Upper lobe of left lung (tissue), 6 donors: ENCODE measurements around the gene IGF2BP1. TPM values are rescaled to one million over a fixed set of nuclear protein-coding genes. Genes with fewer than 3 reads are reported as not detected.
"Not testable (repeated sequence)": the region's sequence is repeated elsewhere in the genome, so short reads cannot be mapped to it uniquely, and the experiment has no call there.

Experiments
- ATAC-seq, 2 donors: fragments of 200-7000 bp; cut with Tn5 transposase; one replicate each; pipeline ENCODE4 v1.9.1; 2022; ENCODE audit warnings: mild to moderate bottlenecking in 2 of 2, moderate library complexity in 2 of 2; ENCODE audit not compliant: low FRiP score in 2 of 2
- DNase-seq, 2 donors: peaks; one replicate each; pipeline ENCODE4 v3.0.0-alpha.2; 2019 to 2020
- H3K27ac ChIP-seq, 4 donors: fragments of 200-600 bp; sonication (generic); one replicate each; pipeline ENCODE4 v1.5.1; 2016 to 2019
- H3K27me3 ChIP-seq, 4 donors: fragments of 200-600 bp; sonication (generic); one replicate each; pipeline ENCODE4 v1.5.1; 2017 to 2019
- H3K36me3 ChIP-seq, 4 donors: fragments of 200-600 bp; sonication (generic); one replicate each; pipeline ENCODE4 v1.5.1; 2016 to 2019
- H3K4me1 ChIP-seq, 4 donors: fragments of 200-600 bp; sonication (generic); one replicate each; pipeline ENCODE4 v1.5.1; 2018 to 2019
- H3K4me3 ChIP-seq, 4 donors: fragments of 200-600 bp; sonication (generic); one replicate each; pipeline ENCODE4 v1.5.1; 2017 to 2019; ENCODE audit warnings: mild to moderate bottlenecking in 2 of 4, moderate library complexity in 1 of 4
- H3K9me3 ChIP-seq, 4 donors: fragments of 200-600 bp; sonication (generic); one replicate each; pipeline ENCODE4 v1.5.1; 2018 to 2019
- EP300 ChIP-seq, 4 donors: sonication (generic); formaldehyde crosslinking; IDR thresholded peaks; one replicate each; pipeline ENCODE4 v1.5.1; 2017; ENCODE audit warnings: antibody characterized with exemption in 4 of 4, control low read depth in 2 of 4
- POLR2A ChIP-seq, 4 donors: fragments of 450-650 bp; IDR thresholded peaks; one replicate each; pipeline ENCODE4 v1.5.1; 2016 to 2017; ENCODE audit warnings: antibody characterized with exemption in 4 of 4, mild to moderate bottlenecking in 2 of 4
- POLR2AphosphoS5 ChIP-seq, 2 donors: sonication (generic); formaldehyde crosslinking; IDR thresholded peaks; one replicate each; pipeline ENCODE4 v1.5.1; 2017; ENCODE audit warnings: antibody characterized with exemption in 2 of 2
- WGBS, 2 donors: methylation state at CpG; one replicate each; pipeline ENCODE4 v1.1.5; 2017 to 2018; 5-methylcytosine and 5-hydroxymethylcytosine counted together
- total RNA-seq, 6 donors: library from RNA; depleted of rRNA in 4 of 6; stranded (reverse); fragments of >200 nt in 4 of 6; gene quantifications; one replicate each; pipeline versions ENCODE4 v1.1.0 to v1.2.1, GENCODE V29; 2016 to 2021
- TF ChIP-seq, protein P1 (sequence below), 6 experiments: fragments of 450-650 bp in 4 of 6; fragments of 200-600 bp in 2 of 6; sonication (generic) in 2 of 6; IDR thresholded peaks; one replicate each; pipeline ENCODE4 v1.5.1; 2016 to 2019; ENCODE audit warnings: antibody characterized with exemption in 6 of 6
- donor health status: DM: no; HTN: no; CAD: no; lungs with moderate emphysema.
- donor health status: DM: no; HTN: yes; CAD: no; lungs with severe emphysema.

The IGF2BP1 gene
- total RNA-seq, 6 donors from 2014 or later: 1.3 to 1.4 TPM; not detected in 4

DNA sequence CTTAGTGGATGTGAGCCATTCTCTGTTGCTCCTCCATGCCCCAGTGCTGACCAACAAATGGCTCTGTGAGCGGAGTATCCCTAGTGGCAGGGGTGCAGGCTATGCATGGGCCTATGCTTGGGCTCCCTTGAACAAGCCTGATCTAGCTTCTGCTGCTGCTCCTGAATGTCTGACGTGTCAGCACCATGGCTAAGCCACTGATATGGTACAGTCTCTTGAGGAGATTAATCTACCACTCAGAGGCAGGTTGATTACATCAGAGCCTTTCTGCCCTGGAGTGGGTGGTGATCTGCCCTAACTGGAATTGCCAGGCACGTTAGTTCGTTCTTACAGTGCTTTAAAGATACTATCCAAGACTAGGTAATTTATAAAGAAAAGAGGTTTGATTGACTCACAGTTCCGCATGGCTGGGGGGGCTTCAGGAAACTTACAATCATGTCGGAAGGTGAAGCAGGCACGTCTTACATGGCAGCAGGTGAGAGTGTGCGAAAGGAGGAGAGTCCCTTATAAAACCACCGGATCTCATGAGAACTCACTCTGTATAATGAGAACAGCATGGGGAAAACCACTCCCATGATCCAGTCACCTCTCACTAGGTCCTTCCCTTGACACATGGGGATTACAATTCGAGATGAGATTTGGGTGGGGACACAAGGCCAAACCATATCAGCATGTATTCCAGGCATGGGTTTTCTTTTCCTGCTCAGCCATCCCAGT is 93.9 kb downstream of the IGF2BP1 start:
- TF ChIP-seq, protein P1, sequence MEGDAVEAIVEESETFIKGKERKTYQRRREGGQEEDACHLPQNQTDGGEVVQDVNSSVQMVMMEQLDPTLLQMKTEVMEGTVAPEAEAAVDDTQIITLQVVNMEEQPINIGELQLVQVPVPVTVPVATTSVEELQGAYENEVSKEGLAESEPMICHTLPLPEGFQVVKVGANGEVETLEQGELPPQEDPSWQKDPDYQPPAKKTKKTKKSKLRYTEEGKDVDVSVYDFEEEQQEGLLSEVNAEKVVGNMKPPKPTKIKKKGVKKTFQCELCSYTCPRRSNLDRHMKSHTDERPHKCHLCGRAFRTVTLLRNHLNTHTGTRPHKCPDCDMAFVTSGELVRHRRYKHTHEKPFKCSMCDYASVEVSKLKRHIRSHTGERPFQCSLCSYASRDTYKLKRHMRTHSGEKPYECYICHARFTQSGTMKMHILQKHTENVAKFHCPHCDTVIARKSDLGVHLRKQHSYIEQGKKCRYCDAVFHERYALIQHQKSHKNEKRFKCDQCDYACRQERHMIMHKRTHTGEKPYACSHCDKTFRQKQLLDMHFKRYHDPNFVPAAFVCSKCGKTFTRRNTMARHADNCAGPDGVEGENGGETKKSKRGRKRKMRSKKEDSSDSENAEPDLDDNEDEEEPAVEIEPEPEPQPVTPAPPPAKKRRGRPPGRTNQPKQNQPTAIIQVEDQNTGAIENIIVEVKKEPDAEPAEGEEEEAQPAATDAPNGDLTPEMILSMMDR (IDR thresholded peaks at IDR 0.05): no peak
- TF ChIP-seq POLR2AphosphoS5 (IDR thresholded peaks at IDR 0.05): no peak
- TF ChIP-seq POLR2A (IDR thresholded peaks at IDR 0.05): no peak
- no peak for TF ChIP-seq EP300 (IDR thresholded peaks at IDR 0.05)
- DNase-seq (no peak), ATAC-seq (no peak)
- Histone ChIP-seq H3K27ac (no peak overlapping the region), H3K4me1 (no peaks in the 10 kb centered on the region), H3K27me3 (no peaks in the 10 kb centered on the region), H3K36me3 (no peaks in the 10 kb centered on the region), H3K4me3 (no peak overlapping the region), H3K9me3 (no peaks in the 10 kb centered on the region)
- WGBS, 2 donors: 70 to 80% methylated on average over 10 of the region's 10 CpGs

DNA sequence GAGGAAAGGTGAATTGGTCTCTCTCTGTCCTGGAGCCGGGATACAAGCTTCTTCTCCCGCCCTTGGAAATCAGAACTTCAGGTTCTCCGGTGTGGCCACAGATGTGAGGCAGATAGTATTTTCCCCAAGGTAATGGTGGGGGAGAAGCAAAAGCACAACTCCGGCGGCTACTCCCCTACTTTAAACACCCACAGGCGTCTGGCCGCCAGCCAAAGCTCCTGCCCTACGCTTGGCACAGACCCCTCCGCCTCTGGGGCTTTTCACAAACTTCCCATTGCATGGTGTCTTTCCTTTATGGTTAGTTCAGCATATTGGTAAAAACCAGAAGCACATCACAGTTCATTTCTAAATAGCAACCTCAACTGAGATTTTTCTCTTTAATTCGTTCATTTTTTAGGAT is 95.9 kb downstream of the IGF2BP1 start:
- Histone ChIP-seq H3K36me3 (no peaks in the 10 kb centered on the region), H3K27me3 (no peaks in the 10 kb centered on the region), H3K4me1 (no peaks in the 10 kb centered on the region), H3K4me3 (no peak overlapping the region), H3K9me3 (no peaks in the 10 kb centered on the region), H3K27ac (no peak overlapping the region)
- no peak for ATAC-seq
- 67% methylated on average over 10 of the region's 10 CpGs for WGBS, 2 donors
- DNase-seq: peak in 1 of 2 donors; percentile 13
- TF ChIP-seq POLR2A (IDR thresholded peaks at IDR 0.05) (no peak), EP300 (IDR thresholded peaks at IDR 0.05) (no peak), POLR2AphosphoS5 (IDR thresholded peaks at IDR 0.05) (no peak)
- TF ChIP-seq, protein P1 (IDR thresholded peaks at IDR 0.05): no peak

DNA sequence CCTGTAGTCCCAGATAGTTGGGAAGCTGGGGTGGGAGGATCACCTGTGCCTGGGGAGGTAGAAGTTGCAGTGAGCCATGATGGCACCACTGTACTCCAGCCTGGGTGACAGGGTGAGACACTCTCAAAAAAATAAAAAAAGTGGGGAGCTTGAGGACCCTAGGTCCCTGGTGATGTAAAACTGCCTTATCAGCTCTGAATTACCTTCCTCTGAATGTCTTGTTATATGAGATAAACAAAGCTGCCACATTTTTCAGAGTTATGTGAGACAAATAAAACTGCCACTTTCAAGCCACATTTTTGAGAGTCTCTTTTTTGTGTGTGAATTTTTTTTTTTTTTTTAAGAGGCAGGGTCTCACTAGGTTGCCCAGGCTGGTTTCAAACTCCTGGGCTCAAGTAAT is 103.4 kb downstream of the IGF2BP1 start:
- H3K4me3 ChIP-seq: no peak overlapping the region
- DNase-seq: no peak
- TF ChIP-seq POLR2A (IDR thresholded peaks at IDR 0.05) (no peak), EP300 (IDR thresholded peaks at IDR 0.05) (no peak), POLR2AphosphoS5 (IDR thresholded peaks at IDR 0.05) (no peak)
- TF ChIP-seq, protein P1 (IDR thresholded peaks at IDR 0.05): no peak
- no peaks in the 10 kb centered on the region for H3K27me3 ChIP-seq
- no peaks in the 10 kb centered on the region for H3K9me3 ChIP-seq
- H3K4me1 ChIP-seq: peaks cover 0 to 5% (median 2%) of the 10 kb centered on the region in 4 donors
- no peaks in the 10 kb centered on the region for H3K36me3 ChIP-seq
- ATAC-seq: no peak
- no peak overlapping the region for H3K27ac ChIP-seq

DNA sequence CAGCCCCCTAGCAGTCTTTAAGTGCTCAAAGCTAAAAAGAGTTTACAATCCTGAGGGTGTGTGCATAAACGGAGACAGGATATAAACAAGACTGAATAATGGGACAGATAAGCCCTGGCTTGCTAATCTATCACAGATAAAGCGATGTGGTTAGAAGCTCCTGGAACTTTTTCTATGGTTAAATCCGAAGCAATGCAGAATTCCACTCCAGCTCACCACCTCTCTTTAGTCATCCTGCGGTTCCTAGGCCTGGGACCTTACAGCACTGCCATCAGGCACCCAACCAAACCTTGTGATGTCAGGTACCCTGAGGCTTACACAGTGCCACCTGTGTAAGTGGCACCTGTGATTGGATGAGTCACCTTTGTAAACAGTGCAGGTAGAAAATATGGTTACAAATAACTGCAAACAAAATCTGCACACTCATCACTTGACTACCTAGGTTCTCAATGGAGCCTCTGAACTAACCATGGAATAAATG is 103.9 kb downstream of the IGF2BP1 start:
- WGBS, 2 donors: 52 to 55% methylated on average over 3 to 4 of the region's 4 CpGs
- no peaks in the 10 kb centered on the region for H3K36me3 ChIP-seq
- ATAC-seq (peak in 1 of 2 donors; percentile 85), DNase-seq (peak in 1 of 2 donors; percentile 43)
- no peaks in the 10 kb centered on the region for H3K9me3 ChIP-seq
- no peaks in the 10 kb centered on the region for H3K27me3 ChIP-seq
- no peak overlapping the region for H3K4me3 ChIP-seq
- no peak overlapping the region for H3K27ac ChIP-seq
- TF ChIP-seq, protein P1 (IDR thresholded peaks at IDR 0.05): no peak
- TF ChIP-seq POLR2AphosphoS5 (IDR thresholded peaks at IDR 0.05): no peak
- TF ChIP-seq POLR2A (IDR thresholded peaks at IDR 0.05): no peak
- no peak for TF ChIP-seq EP300 (IDR thresholded peaks at IDR 0.05)
- H3K4me1 ChIP-seq: peaks cover 0 to 5% (median 2%) of the 10 kb centered on the region in 4 donors

DNA sequence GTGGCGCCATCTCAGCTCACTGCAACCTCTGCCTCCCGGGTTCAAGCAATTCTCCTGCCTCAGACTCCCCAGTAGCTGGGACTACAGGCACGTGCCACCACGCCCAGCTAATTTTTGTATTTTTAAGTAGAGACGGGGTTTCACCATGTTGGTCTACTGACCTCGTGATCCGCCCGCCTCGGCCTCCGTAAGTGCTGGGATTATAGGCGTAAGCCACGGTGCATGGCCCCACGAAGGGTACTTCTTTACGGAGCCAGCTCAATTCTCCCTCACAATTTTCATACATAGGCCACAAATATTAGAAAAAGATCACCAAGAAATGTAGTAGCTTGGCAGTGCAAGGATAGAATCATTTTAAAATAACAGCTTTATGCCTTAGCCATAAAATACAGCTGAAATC is 106.2 kb downstream of the IGF2BP1 start:
- DNase-seq: peak in 1 of 2 donors; percentile 16
- not testable (repeated sequence) for H3K36me3 ChIP-seq, H3K27me3 ChIP-seq, ATAC-seq, H3K4me3 ChIP-seq, H3K9me3 ChIP-seq, H3K27ac ChIP-seq, H3K4me1 ChIP-seq
- WGBS, 2 donors: 92 to 97% methylated on average over 14 of the region's 14 CpGs
